Natural killer cell treated with Interleukin-12 subunit alpha and Interleukin-12 subunit beta and Interleukin-15 and Interleukin-18, amount 100 ng/mL, for 72 hours (primary cell): ENCODE results near the gene SPEF1. TPM values are rescaled to one million over a fixed set of nuclear protein-coding genes. Genes with fewer than 3 reads are reported as not detected.

ENCODE experiments used
- ATAC-seq, 2 donors: fragments of 150-1000 bp; cut with Tn5 transposase in 1 of 2; sonication (Bioruptor Pico), chemical (Tn5 transposase) in 1 of 2; 2 replicates each; pipeline ENCODE4 v1.10.0; 2021
- DNase-seq: peaks from one replicate; pipeline ENCODE4 v3.0.0; 2022; ENCODE audit warnings: low spot score
- H3K27ac Mint-ChIP-seq, 2 donors: 1 replicate in 1 of 2; 2 replicates in 1 of 2; pipeline ENCODE4 v1.8.0; 2022; ENCODE audit warnings: mixed read lengths in 2 of 2, mild to moderate bottlenecking in 1 of 2, moderate library complexity in 1 of 2
- H3K27me3 Mint-ChIP-seq, 2 donors: 1 replicate in 1 of 2; 2 replicates in 1 of 2; pipeline ENCODE4 v1.8.0; 2022; ENCODE audit warnings: mixed read lengths in 2 of 2
- H3K36me3 Mint-ChIP-seq: one replicate; pipeline ENCODE4 v1.8.0; 2022; ENCODE audit warnings: mixed read lengths
- H3K4me1 Mint-ChIP-seq, 2 donors: 1 replicate in 1 of 2; 2 replicates in 1 of 2; pipeline ENCODE4 v1.8.0; 2022; ENCODE audit warnings: low read depth in 2 of 2, mixed read lengths in 2 of 2, mild to moderate bottlenecking in 1 of 2
- H3K4me3 Mint-ChIP-seq: one replicate; pipeline ENCODE4 v1.8.0; 2022; ENCODE audit warnings: mixed read lengths
- H3K9me3 Mint-ChIP-seq: 2 replicates; pipeline ENCODE4 v1.8.0; 2022; ENCODE audit warnings: mixed read lengths
- total RNA-seq, 2 donors: library from RNA; stranded (reverse); gene quantifications; one replicate each; pipeline ENCODE4 v1.2.3, GENCODE V29; 2022

SPEF1 gene
- total RNA-seq, 2 donors from 2014 or later: 0.24 to 0.36 TPM

DNA sequence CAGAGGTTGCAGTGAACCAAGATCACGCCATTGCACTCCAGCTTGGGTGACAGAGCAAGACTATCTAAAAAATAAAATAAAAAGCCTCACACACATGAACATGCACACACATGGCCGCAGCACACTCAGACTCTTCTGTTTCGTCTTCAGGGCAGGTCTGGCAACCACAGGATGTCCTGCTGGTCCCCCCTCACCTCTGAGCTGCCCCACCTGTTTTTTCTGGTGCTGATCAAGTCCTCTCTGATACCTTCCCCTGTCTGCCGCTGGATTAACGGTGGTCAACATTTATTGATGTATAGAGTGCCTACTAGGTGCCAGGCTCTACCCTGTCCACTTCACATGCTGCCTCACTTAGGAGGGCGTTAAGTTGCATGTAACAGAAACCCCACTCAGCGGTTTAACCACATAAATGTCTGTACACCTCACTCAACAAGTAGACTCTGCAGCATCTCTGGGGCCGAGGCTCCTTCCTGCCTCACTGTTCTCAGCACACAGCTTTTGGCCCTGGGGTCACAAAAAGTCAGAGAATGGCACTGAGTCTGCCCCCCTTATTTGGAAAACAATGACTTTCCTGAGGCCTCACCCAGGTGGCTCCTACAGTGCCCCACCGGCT is 34.6 kb upstream of the SPEF1 start:
- ATAC-seq: peak in 1 of 2 donors; percentile 15
- Mint-ChIP-seq H3K27me3 (no peaks in the 10 kb centered on the region), H3K4me1 (peaks cover 50 to 60% of the 10 kb centered on the region in 2 donors), H3K9me3 (no peaks in the 10 kb centered on the region), H3K27ac (peak overlapping the region; percentile 38 to 82), H3K4me3 (peak overlapping the region; percentile 76), H3K36me3 (no peaks in the 10 kb centered on the region)
- no peak for DNase-seq

DNA sequence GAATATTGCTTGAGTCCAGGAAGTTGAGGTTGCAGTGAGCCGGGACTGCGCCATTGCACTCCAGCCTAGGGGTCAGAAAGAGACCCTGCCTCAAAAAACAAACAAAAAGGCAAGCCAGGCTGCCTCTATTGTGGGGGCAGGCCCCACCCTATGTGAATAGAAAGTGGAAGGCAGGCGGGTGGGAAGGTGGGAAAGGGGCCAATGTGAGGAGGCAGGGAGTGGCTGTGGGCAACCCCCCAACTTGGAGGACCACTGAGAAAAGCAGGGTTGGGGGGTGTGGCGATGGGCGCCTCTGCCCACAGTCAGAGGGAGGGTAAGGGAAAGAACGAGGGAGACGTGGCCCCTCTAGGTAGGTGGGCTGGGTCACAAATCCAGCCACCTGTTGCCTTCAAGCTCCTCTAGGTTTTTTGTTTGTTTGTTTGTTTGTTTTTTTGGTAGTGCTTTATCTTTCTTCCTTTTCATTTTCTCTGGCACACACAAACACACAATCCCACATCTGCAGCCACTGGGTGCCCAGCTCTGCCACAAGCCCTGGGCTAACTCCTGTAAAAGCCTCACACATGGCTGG is 33.8 kb upstream of the SPEF1 start:
- no peak for ATAC-seq
- no peak for DNase-seq
- H3K4me3 Mint-ChIP-seq: peak overlapping the region; percentile 51
- H3K27me3 Mint-ChIP-seq: no peaks in the 10 kb centered on the region
- no peaks in the 10 kb centered on the region for H3K9me3 Mint-ChIP-seq
- H3K4me1 Mint-ChIP-seq: peaks cover 52 to 57% of the 10 kb centered on the region in 2 donors
- H3K27ac Mint-ChIP-seq: peak overlapping the region; percentile 38 to 82
- H3K36me3 Mint-ChIP-seq: no peaks in the 10 kb centered on the region

DNA sequence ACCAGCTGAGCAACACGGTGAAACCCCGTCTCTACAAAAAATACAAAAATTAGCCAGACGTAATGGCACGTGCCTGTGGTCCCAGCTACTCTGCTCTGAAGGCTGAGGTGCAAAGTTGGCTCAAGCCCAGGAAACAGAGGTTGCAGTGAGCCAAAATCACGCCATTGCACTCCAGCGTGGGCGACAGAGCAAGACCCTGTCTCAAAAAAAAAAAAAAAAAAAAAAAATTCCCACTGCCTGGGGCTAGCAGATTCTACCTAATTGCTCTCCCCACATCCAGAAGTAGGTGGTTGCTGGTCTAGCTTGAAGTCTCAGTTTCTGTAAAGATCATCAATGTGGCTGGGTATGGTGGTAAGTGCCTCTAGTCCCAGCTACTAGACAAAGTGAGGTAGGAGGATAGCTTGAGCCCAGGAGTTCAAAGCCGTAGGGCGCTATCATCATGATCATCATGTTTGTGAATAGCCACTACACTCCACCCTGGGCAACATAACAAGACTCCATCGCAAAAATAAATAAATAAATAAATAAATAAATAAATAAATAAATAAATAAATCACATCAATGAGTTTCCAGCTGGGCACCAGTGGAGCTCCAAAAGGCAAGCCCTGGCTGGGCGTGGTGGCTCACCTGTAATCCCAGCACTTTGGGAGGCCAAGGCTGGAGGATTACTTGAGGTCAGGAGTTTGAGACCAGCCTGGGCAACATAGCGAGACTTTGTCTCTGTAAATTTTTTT is 32.8 kb upstream of the SPEF1 start:
- ATAC-seq (no peak), DNase-seq (no peak)
- no peaks in the 10 kb centered on the region for H3K27me3 Mint-ChIP-seq
- peaks cover 49 to 50% of the 10 kb centered on the region in 2 donors for H3K4me1 Mint-ChIP-seq
- H3K4me3 Mint-ChIP-seq: no peak overlapping the region
- peak overlapping the region in 1 of 2 donors; percentile 86 for H3K27ac Mint-ChIP-seq
- no peaks in the 10 kb centered on the region for H3K9me3 Mint-ChIP-seq
- no peaks in the 10 kb centered on the region for H3K36me3 Mint-ChIP-seq

DNA sequence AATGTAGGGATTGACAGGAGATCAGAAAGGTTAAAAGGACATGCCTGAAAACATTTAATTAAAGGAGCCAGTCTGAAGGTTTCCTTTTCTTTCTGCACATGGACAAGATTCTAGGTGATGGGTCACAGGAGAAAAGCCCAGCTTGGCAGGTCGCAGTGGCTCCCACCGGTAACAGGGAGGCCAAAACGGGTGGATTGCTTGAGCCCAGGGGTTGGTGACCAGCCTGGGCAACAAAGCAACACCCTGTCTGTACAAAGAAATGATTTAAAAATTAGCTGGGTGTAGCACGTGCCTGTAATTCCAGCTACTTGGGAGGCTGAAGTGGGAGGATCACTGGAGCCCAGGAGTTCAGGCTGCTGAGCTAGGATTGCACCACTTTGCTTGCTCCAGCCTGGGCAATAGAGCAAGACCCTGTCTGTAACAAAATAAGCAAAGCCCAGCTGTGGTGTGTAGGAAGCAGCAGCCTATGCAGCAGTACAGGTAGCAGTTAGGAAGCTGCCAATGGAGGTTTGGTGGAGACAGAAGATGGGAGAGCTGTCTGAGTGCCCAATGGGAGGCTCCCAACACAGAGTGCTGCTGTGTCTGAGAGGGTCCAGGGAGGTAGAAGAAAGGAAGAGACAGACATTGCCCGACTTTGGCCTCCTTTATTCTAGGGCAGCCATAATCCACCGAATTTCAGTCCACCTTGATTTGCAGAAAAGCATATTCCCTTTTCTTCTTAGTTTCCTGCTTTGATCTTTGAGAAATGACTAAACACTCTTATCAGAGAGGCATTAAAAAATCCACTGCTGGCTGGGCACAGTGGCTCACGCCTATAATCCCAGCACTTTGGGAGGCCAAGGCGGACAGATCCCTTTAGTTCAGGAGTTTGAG is 32.0 kb upstream of the SPEF1 start:
- Mint-ChIP-seq H3K9me3 (no peaks in the 10 kb centered on the region), H3K4me1 (peaks cover 46% of the 10 kb centered on the region in 2 donors), H3K27me3 (no peaks in the 10 kb centered on the region), H3K36me3 (no peaks in the 10 kb centered on the region), H3K27ac (peak overlapping the region; percentile 86 to 94), H3K4me3 (no peak overlapping the region)
- no peak for ATAC-seq
- no peak for DNase-seq

DNA sequence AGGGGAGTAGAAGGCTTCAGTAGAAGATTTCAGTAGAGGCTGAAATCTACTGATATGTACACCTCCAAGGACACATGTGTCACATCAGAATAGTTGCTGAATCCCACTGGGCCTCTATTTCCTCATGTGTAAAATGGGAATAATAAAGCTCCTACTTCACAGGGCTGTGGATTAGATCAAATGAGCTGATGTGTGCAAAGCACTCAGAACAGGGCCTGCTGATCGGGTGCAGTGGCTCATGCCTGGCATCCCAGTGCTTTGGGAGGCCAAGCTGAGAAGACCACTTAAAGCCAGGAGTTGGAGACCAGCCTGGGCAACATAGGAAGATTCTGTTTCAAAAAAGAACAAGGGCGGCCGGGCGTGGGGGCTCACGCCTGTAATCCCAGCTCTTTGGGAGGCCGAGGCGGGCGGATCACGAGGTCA is 31.0 kb upstream of the SPEF1 start:
- Mint-ChIP-seq H3K27me3 (no peaks in the 10 kb centered on the region), H3K4me1 (peaks cover 43 to 46% of the 10 kb centered on the region in 2 donors), H3K9me3 (no peaks in the 10 kb centered on the region), H3K27ac (peak overlapping the region; percentile 86 to 94), H3K4me3 (peak overlapping the region; percentile 86), H3K36me3 (no peaks in the 10 kb centered on the region)
- no peak for DNase-seq
- ATAC-seq: no peak

DNA sequence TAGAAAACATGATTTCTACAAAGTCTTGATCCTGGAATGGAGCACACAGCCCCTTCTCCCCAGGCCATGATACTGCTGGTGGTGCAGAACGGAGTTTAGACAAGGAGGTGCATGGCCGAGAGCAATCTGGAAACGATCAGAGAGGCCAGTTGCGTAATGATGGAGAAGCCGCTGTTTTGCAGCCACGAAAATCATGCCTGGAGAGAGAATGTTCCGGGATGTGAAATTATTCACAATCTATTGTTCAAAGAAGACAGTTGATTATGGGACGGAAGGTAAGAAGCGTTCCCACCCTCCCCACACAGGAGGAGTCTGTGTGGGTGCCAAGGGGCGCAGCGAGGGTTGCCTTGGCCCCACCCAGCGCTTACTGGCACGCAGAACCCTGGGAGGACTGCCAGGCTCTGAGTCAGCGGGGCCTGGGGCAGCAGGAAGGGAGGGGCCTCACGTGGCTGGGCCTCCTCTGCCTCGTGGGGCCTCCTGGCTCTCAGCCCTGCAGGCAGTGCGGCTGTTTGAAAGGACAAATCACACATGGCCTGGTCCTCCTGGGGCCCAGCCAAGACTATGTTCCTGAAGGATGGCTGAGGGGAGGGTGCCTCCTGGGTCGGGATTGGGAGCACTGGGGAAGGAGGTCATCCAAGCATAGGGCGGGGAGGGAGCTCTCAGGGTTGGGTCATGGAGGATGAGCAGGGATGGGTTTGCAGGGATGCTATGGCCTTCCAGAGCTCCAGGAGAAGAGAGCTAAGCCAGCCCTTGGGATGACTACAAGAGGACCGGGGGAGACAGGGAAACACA is 30.4 kb upstream of the SPEF1 start:
- Mint-ChIP-seq H3K27me3 (no peaks in the 10 kb centered on the region), H3K4me1 (peaks cover 48 to 49% of the 10 kb centered on the region in 2 donors), H3K36me3 (no peaks in the 10 kb centered on the region), H3K4me3 (peak overlapping the region; percentile 86), H3K27ac (peak overlapping the region; percentile 86 to 94), H3K9me3 (no peaks in the 10 kb centered on the region)
- ATAC-seq (peak; percentile 91 to 92), DNase-seq (peak; percentile 84)

DNA sequence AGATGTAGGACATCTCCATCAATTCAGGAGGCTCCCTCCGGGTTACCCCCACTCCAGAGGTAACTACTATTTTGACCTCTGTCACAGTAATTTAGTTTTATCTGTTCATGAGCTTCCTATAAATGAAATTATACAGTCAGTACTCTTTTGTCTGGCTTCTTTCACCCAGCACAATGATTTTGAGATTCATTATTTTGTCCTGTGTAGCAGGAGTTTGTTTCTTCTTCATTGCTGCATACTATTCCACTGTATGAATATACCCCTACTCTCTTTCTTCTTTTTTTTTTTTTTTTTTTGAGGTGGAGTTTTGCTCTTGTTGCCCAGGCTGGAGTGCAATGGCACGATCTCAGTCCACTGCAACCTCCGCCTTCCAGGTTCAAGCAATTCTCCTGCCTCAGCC is 27.3 kb upstream of the SPEF1 start:
- H3K4me3 Mint-ChIP-seq: no peak overlapping the region
- H3K9me3 Mint-ChIP-seq: no peaks in the 10 kb centered on the region
- peaks cover 14% of the 10 kb centered on the region for H3K36me3 Mint-ChIP-seq
- H3K4me1 Mint-ChIP-seq: peaks cover 38 to 47% of the 10 kb centered on the region in 2 donors
- no peak for DNase-seq
- no peak for ATAC-seq
- H3K27me3 Mint-ChIP-seq: no peaks in the 10 kb centered on the region
- H3K27ac Mint-ChIP-seq: peak overlapping the region in 1 of 2 donors; percentile 35

DNA sequence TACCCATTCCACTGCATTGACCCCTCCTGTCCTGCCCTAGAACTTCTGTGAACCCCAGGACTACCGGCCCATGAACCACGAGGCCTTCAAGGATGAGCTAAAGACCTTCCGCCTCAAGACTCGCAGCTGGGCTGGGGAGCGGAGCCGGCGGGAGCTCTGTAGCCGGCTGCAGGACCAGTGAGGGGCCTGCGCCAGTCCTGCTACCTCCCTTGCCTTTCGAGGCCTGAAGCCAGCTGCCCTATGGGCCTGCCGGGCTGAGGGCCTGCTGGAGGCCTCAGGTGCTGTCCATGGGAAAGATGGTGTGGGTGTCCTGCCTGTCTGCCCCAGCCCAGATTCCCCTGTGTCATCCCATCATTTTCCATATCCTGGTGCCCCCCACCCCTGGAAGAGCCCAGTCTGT is 23.5 kb upstream of the SPEF1 start:
- ATAC-seq (no peak), DNase-seq (no peak)
- Mint-ChIP-seq H3K27ac (peak overlapping the region; percentile 52 to 81), H3K4me1 (peaks cover 18 to 37% of the 10 kb centered on the region in 2 donors), H3K9me3 (no peaks in the 10 kb centered on the region), H3K36me3 (peaks cover 21% of the 10 kb centered on the region), H3K4me3 (no peak overlapping the region), H3K27me3 (no peaks in the 10 kb centered on the region)

DNA sequence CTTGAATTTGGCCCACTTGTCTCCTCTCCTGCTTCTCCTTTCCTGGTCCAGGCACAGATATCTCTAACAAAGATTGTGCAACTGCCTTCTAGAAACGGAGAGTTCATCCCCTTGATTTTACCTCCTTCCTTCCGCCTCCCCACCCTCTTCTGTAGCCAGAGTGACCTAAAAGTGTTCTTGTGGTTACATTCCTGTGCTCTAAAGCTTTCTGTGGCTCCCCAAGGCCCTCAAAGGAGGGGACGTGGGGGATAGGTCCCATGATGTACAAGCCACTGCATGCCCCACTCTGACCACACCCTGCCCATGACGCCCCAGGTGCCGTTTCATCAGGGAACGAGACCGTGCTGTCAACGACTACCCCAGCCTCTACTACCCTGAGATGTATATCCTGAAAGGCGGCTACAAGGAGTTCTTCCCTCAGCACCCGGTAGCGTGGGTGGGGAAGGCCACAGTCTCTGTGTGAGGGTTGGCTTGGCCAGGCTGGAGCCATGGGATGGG is 23.1 kb upstream of the SPEF1 start:
- no peak for DNase-seq
- ATAC-seq: no peak
- H3K9me3 Mint-ChIP-seq: no peaks in the 10 kb centered on the region
- no peak overlapping the region for H3K4me3 Mint-ChIP-seq
- no peaks in the 10 kb centered on the region for H3K27me3 Mint-ChIP-seq
- H3K27ac Mint-ChIP-seq: peak overlapping the region in 1 of 2 donors; percentile 61
- peaks cover 21 to 41% of the 10 kb centered on the region in 2 donors for H3K4me1 Mint-ChIP-seq
- H3K36me3 Mint-ChIP-seq: peaks cover 21% of the 10 kb centered on the region

DNA sequence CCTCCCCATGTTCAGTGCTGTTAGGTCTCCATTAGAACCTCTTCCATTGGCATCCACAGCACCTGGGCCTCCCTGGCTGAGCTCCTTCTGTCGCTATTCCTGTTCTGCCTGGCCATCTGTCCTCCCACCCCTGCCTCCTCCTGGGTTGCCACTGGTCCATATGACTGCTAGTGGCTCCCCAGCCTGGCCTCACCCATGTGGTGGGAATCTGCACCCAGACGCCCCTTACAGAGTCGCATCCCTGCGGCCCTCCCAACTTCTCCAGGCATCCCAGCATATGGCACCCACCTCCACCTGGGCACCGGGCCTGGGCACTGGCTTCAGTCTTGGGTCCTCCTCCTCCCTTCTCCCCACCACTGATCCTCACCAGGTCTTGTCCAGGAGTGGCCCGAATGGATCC is 22.6 kb upstream of the SPEF1 start:
- no peaks in the 10 kb centered on the region for H3K27me3 Mint-ChIP-seq
- peaks cover 24 to 43% of the 10 kb centered on the region in 2 donors for H3K4me1 Mint-ChIP-seq
- peaks cover 21% of the 10 kb centered on the region for H3K36me3 Mint-ChIP-seq
- no peaks in the 10 kb centered on the region for H3K9me3 Mint-ChIP-seq
- ATAC-seq (no peak), DNase-seq (no peak)
- peak overlapping the region in 1 of 2 donors; percentile 61 for H3K27ac Mint-ChIP-seq
- no peak overlapping the region for H3K4me3 Mint-ChIP-seq

DNA sequence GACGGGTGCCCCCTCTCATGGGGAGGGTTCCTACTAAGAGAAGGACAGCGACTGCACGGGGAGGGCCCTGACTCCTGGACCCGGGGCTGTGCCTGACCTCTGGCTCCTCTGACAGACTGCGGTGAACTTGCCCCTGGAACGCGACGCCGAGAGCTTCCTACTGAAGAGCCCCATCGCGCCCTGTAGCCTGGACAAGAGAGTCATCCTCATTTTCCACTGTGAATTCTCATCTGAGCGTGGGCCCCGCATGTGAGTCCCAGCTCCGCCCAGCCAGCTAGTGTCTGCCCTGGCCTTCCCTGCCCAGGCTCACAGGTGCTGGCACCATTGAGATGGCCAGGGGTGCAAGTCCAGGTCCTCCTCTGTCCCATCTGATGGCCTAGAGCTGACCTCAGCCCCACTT is 22.0 kb upstream of the SPEF1 start:
- H3K27ac Mint-ChIP-seq: peak overlapping the region in 1 of 2 donors; percentile 70
- DNase-seq (no peak), ATAC-seq (no peak)
- peaks cover 21% of the 10 kb centered on the region for H3K36me3 Mint-ChIP-seq
- H3K9me3 Mint-ChIP-seq: no peaks in the 10 kb centered on the region
- H3K4me1 Mint-ChIP-seq: peaks cover 30 to 47% of the 10 kb centered on the region in 2 donors
- H3K27me3 Mint-ChIP-seq: no peaks in the 10 kb centered on the region
- no peak overlapping the region for H3K4me3 Mint-ChIP-seq

DNA sequence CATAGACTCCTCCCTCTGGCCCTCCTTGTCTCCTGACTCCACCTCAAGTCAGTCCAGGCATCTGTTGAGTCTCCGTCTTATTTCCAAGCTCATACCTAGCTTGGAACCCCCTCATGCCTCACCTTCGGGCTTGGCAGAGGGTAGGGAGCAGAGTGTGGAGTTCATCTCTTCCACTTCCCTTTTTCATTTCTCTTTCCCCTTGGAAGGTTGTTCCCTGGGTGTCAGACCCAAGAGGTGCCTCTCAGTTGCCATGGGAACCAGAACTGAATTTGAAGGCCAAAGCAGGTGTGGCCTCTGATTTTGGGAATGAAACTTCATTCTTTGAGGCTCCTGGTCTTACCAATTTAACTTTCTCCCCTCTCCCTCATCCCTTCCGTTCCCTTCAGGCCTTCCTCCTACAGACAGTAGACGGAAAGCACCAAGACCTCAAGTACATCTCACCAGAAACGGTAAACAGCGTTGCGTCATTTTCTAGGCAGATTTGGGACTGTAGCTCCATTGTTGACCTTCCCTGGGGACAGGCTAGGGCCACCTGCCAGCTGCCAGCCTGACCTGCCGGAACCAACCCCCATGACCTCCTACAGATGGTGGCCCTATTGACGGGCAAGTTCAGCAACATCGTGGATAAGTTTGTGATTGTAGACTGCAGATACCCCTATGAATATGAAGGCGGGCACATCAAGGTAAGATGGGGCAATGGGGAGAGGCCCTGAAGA is 21.4 kb upstream of the SPEF1 start:
- Mint-ChIP-seq H3K27me3 (no peaks in the 10 kb centered on the region), H3K4me1 (peaks cover 36 to 53% of the 10 kb centered on the region in 2 donors), H3K27ac (peak overlapping the region; percentile 26 to 70), H3K36me3 (peaks cover 21% of the 10 kb centered on the region), H3K4me3 (no peak overlapping the region), H3K9me3 (no peaks in the 10 kb centered on the region)
- DNase-seq: no peak
- no peak for ATAC-seq
